ENCODE results near the gene KLHL10. TPM values are rescaled to one million over a fixed set of nuclear protein-coding genes. Genes with fewer than 3 reads are reported as not detected.
A peak's percentile ranks its signal among the peaks of the same experiment; 100 is the strongest.

Gene KLHL10
- total RNA-seq, 1 experiment from 2014 or later: not detected

GRCh38 chr17:41816637-41817320, 20.8 kb upstream of the KLHL10 start:
- TF ChIP-seq, protein P1, sequence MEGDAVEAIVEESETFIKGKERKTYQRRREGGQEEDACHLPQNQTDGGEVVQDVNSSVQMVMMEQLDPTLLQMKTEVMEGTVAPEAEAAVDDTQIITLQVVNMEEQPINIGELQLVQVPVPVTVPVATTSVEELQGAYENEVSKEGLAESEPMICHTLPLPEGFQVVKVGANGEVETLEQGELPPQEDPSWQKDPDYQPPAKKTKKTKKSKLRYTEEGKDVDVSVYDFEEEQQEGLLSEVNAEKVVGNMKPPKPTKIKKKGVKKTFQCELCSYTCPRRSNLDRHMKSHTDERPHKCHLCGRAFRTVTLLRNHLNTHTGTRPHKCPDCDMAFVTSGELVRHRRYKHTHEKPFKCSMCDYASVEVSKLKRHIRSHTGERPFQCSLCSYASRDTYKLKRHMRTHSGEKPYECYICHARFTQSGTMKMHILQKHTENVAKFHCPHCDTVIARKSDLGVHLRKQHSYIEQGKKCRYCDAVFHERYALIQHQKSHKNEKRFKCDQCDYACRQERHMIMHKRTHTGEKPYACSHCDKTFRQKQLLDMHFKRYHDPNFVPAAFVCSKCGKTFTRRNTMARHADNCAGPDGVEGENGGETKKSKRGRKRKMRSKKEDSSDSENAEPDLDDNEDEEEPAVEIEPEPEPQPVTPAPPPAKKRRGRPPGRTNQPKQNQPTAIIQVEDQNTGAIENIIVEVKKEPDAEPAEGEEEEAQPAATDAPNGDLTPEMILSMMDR (IDR thresholded peaks at IDR 0.05; ENCODE audit: insufficient read depth in 1 of 2, low read depth in 1 of 2, low read length in 1 of 2, severe bottlenecking in 1 of 2, unreplicated experiment in 1 of 2): no peak
- DNase-seq: no peak
- H3K27ac Mint-ChIP-seq (ENCODE audit: unreplicated experiment): no peak overlapping the region
- Histone ChIP-seq H3K4me1 (peaks cover 8% of the 10 kb centered on the region; the same call in 1 of the 2 replicates), H3K9me3 (no peaks in the 10 kb centered on the region), H3K4me3 (ENCODE audit: low read depth, low read length) (no peak overlapping the region), H3K36me3 (ENCODE audit: control insufficient read depth, insufficient read depth, low read length) (peaks cover 3% of the 10 kb centered on the region), H3K27me3 (replicated peaks; ENCODE audit: control insufficient read depth, insufficient read depth, low read length) (no peaks in the 10 kb centered on the region)
- no TSS peak for BruUV-seq (replicated peaks)
- intact Hi-C loops (cut with micrococcal nuclease; ENCODE audit: unreplicated experiment): no loop called here
- peaks cover 41% of the 10 kb centered on the region for H3K36me3 Mint-ChIP-seq (ENCODE audit: insufficient read depth, unreplicated experiment)
- ChIA-PET POLR2A (interaction anchor here (0.9 kb wide), 1 partner anchor 48 kb away, joined by 3 read pairs; the partner anchor contains the start of gene KLHL11), CTCF (no interaction called here)
- H3K4me3 Mint-ChIP-seq (ENCODE audit: unreplicated experiment): no peak overlapping the region
- H3K27me3 Mint-ChIP-seq (ENCODE audit: insufficient read depth, unreplicated experiment): no peaks in the 10 kb centered on the region
- H3K9me3 Mint-ChIP-seq (ENCODE audit: unreplicated experiment): no peaks in the 10 kb centered on the region
- peaks cover 6% of the 10 kb centered on the region for H3K4me1 Mint-ChIP-seq (ENCODE audit: low read depth, unreplicated experiment)

GRCh38 chr17:41818024-41818423, 19.6 kb upstream of the KLHL10 start:
- Histone ChIP-seq H3K4me1 (peaks cover 8% of the 10 kb centered on the region; the same call in 1 of the 2 replicates), H3K36me3 (ENCODE audit: control insufficient read depth, insufficient read depth, low read length) (peaks cover 3% of the 10 kb centered on the region), H3K9me3 (no peaks in the 10 kb centered on the region), H3K27me3 (replicated peaks; ENCODE audit: control insufficient read depth, insufficient read depth, low read length) (no peaks in the 10 kb centered on the region), H3K4me3 (ENCODE audit: low read depth, low read length) (no peak overlapping the region)
- peaks cover 6% of the 10 kb centered on the region for H3K4me1 Mint-ChIP-seq (ENCODE audit: low read depth, unreplicated experiment)
- no peaks in the 10 kb centered on the region for H3K9me3 Mint-ChIP-seq (ENCODE audit: unreplicated experiment)
- no peak overlapping the region for H3K4me3 Mint-ChIP-seq (ENCODE audit: unreplicated experiment)
- peaks cover 39% of the 10 kb centered on the region for H3K36me3 Mint-ChIP-seq (ENCODE audit: insufficient read depth, unreplicated experiment)
- H3K27me3 Mint-ChIP-seq (ENCODE audit: insufficient read depth, unreplicated experiment): no peaks in the 10 kb centered on the region
- ChIA-PET CTCF (interaction anchor here (0.7 kb wide), 1 partner anchor 13 kb away, joined by 3 read pairs; no protein-coding TSS in a partner anchor), POLR2A (no interaction called here)
- TF ChIP-seq, protein P1 (IDR thresholded peaks at IDR 0.05; ENCODE audit: insufficient read depth in 1 of 2, low read depth in 1 of 2, low read length in 1 of 2, severe bottlenecking in 1 of 2, unreplicated experiment in 1 of 2): no peak
- intact Hi-C loops (cut with micrococcal nuclease; ENCODE audit: unreplicated experiment): no loop called here
- BruUV-seq (replicated peaks): no TSS peak
- DNase-seq: no peak
- H3K27ac Mint-ChIP-seq (ENCODE audit: unreplicated experiment): no peak overlapping the region

DNA sequence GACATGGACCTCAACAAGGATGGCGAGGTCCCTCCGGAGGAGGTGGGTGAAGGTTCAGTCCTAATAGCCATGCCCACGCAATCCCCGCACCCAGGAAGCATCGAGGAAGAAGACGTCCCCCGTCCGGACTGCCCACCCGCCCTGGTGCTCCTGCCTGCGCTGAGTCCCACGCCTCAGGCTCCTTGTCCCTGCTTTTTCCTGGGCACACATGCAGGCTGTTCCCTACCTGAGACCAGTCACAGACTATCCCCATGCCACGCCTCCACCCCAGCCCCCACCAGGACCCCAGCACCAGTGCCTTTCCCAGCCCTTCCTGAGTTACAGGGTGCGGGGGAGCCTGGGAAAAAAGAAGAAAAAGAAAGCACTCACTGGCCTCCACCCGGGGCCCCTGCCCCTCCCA, 15.8 kb upstream of the KLHL10 start:
- Histone ChIP-seq H3K9me3 (no peaks in the 10 kb centered on the region), H3K36me3 (ENCODE audit: control insufficient read depth, insufficient read depth, low read length) (peaks cover 1% of the 10 kb centered on the region), H3K4me3 (ENCODE audit: low read depth, low read length) (no peak overlapping the region), H3K4me1 (no peaks in the 10 kb centered on the region), H3K27me3 (replicated peaks; ENCODE audit: control insufficient read depth, insufficient read depth, low read length) (no peaks in the 10 kb centered on the region)
- TF ChIP-seq, protein P1 (IDR thresholded peaks at IDR 0.05; ENCODE audit: insufficient read depth in 1 of 2, low read depth in 1 of 2, low read length in 1 of 2, severe bottlenecking in 1 of 2, unreplicated experiment in 1 of 2): no peak
- BruUV-seq (replicated peaks): no TSS peak
- no peaks in the 10 kb centered on the region for H3K9me3 Mint-ChIP-seq (ENCODE audit: unreplicated experiment)
- no peak overlapping the region for H3K4me3 Mint-ChIP-seq (ENCODE audit: unreplicated experiment)
- intact Hi-C loops (cut with micrococcal nuclease; ENCODE audit: unreplicated experiment): no loop called here
- no peaks in the 10 kb centered on the region for H3K27me3 Mint-ChIP-seq (ENCODE audit: insufficient read depth, unreplicated experiment)
- CTCF ChIA-PET: no interaction called here
- peaks cover 61% of the 10 kb centered on the region for H3K36me3 Mint-ChIP-seq (ENCODE audit: insufficient read depth, unreplicated experiment)
- POLR2A ChIA-PET: no interaction called here
- H3K4me1 Mint-ChIP-seq (ENCODE audit: low read depth, unreplicated experiment): no peaks in the 10 kb centered on the region
- peak overlapping the region; percentile 67 for H3K27ac Mint-ChIP-seq (ENCODE audit: unreplicated experiment)
- no peak for DNase-seq
